ENCODE results near the gene CABCOCO1. TPM values are rescaled to one million over a fixed set of nuclear protein-coding genes. Genes with fewer than 3 reads are reported as not detected.

CABCOCO1 gene
- total and polyA plus RNA-seq, 8 donors, result 1.7 to 6.0 (median 3.4) TPM; not detected in 1

GRCh38 chr10:61814160-61814559, 151.4 kb downstream of the CABCOCO1 start:
- ATAC-seq (no peak), DNase-seq (no peak)
- no peaks in the 10 kb centered on the region for H3K4me1 ChIP-seq
- H3K27me3 ChIP-seq, result no peaks in the 10 kb centered on the region
- TF ChIP-seq CTCF (IDR thresholded peaks at IDR 0.05), result no peak
- no peaks in the 10 kb centered on the region for H3K9me3 ChIP-seq
- no peaks in the 10 kb centered on the region for H3K36me3 ChIP-seq
- H3K27ac ChIP-seq, result no peak overlapping the region
- intact Hi-C loops (cut with DNase I), result no loop called here
- H3K4me3 ChIP-seq, result no peak overlapping the region

- H3K4me3 ChIP-seq, result no peak overlapping the region
- TF ChIP-seq CTCF (IDR thresholded peaks at IDR 0.05), result no peak
- no peak for ATAC-seq
- no peaks in the 10 kb centered on the region for H3K36me3 ChIP-seq
- no peaks in the 10 kb centered on the region for H3K27me3 ChIP-seq
- intact Hi-C loops (cut with DNase I), result no loop called here
- H3K9me3 ChIP-seq, result no peaks in the 10 kb centered on the region
- no peak overlapping the region for H3K27ac ChIP-seq
- no peak for DNase-seq
- H3K4me1 ChIP-seq, result no peaks in the 10 kb centered on the region
Measured at GRCh38 chr10:61815496-61815895, 152.8 kb downstream of the CABCOCO1 start.

Other genes starting within 250 kb of the CABCOCO1 start
- 1 to 10 TPM; 1.3 TPM for gene TMEM26, start 209.5 kb upstream of the CABCOCO1 start, total RNA-seq
- 1 to 10 TPM; 5.4 to 8.1 (median 6.6) TPM for gene TMEM26, start 209.5 kb upstream of the CABCOCO1 start, polyA plus RNA-seq (ENCODE audit: insufficient read length in 6 of 6)
- 10 to 100 TPM; 29.9 to 37.9 TPM for gene ARID5B, start 238.8 kb downstream of the CABCOCO1 start, total RNA-seq
- gene ARID5B, start 238.8 kb downstream of the CABCOCO1 start, polyA plus RNA-seq (ENCODE audit: insufficient read length in 6 of 6), result 10 to 100 TPM; 37.4 to 51.5 (median 46.7) TPM

Data from left lung (tissue), 10 donors.